H1 (cell line): Measurements from ENCODE around the gene UBE2E3. TPM values are rescaled to one million over a fixed set of nuclear protein-coding genes. Genes with fewer than 3 reads are reported as not detected.

Experiments
- CTCF ChIA-PET: fragments of 300-600 bp; sonication (Branson Sonifier 250); formaldehyde crosslinking; loops from one replicate; lab custom pipeline; 2021; ENCODE audit not compliant: partially characterized antibody; lab: Charles Lee
- POLR2A ChIA-PET: fragments of 300-600 bp; sonication (Branson Sonifier 250); formaldehyde crosslinking; loops from one replicate; lab custom pipeline; 2021; ENCODE audit warnings: inconsistent platforms; ENCODE audit not compliant: partially characterized antibody; lab: Charles Lee
- DNase-seq, 2 experiments: peaks; one replicate each; pipeline versions ENCODE4 v3.0.0 to v3.0.0-alpha.2; 2010 to 2022; ENCODE audit warnings: low spot score in 2 of 2, low read depth in 1 of 2, mixed read lengths in 1 of 2
- FAIRE-seq: peaks from 2 replicates; lab custom pipeline; 2011; peaks lifted over from hg19 to GRCh38; lab: Jason Lieb, UNC
- H2AFZ ChIP-seq: 2 replicates; pipeline ENCODE4 v1.8.1; 2012; ENCODE audit warnings: low read length, inconsistent platforms
- H2AK5ac ChIP-seq: 2 replicates; pipeline ENCODE4 v1.6.1; 2013; ENCODE audit warnings: low read depth, low read length
- H2BK120ac ChIP-seq: replicated peaks from 2 replicates; pipeline ENCODE3; 2013; ENCODE audit warnings: low read depth, low read length, inconsistent platforms
- H2BK12ac ChIP-seq: 2 replicates; pipeline ENCODE4 v1.6.1; 2013; ENCODE audit warnings: low read depth, low read length
- H2BK15ac ChIP-seq: 2 replicates; pipeline ENCODE4 v1.6.1; 2013; ENCODE audit warnings: low read length
- H2BK20ac ChIP-seq: 2 replicates; pipeline ENCODE4 v1.6.1; 2013; ENCODE audit warnings: low read length
- H2BK5ac ChIP-seq: 2 replicates; pipeline ENCODE4 v1.6.1; 2013; ENCODE audit warnings: low read depth, low read length
- H3K14ac ChIP-seq: 2 replicates; pipeline ENCODE4 v1.6.1; 2013; ENCODE audit warnings: inconsistent platforms; ENCODE audit not compliant: insufficient read length
- H3K18ac ChIP-seq: 2 replicates; pipeline ENCODE4 v1.6.1; 2013; ENCODE audit warnings: low read length; ENCODE audit errors: extremely low read depth
- H3K23ac ChIP-seq: 2 replicates; pipeline ENCODE4 v1.6.1; 2013; ENCODE audit warnings: inconsistent platforms; ENCODE audit not compliant: insufficient read length
- H3K23me2 ChIP-seq: 2 replicates; pipeline ENCODE4 v1.6.1; 2013; ENCODE audit warnings: low read depth, low read length
- H3K27ac ChIP-seq: 2 replicates; pipeline ENCODE4 v1.6.1; 2011; ENCODE audit warnings: low read depth, low read length, inconsistent platforms
- H3K27me3 ChIP-seq, 4 experiments: replicated peaks in 1 of 4; 1 replicate in 1 of 4; 2 replicates in 3 of 4; pipeline versions ENCODE4 v1.6.1 to v1.8.1; 2011 to 2013; ENCODE audit warnings: low read length in 3 of 4, mild to moderate bottlenecking in 3 of 4, inconsistent platforms in 2 of 4, mixed read lengths in 2 of 4, moderate library complexity in 1 of 4; ENCODE audit not compliant: control insufficient read depth in 3 of 4, insufficient read depth in 3 of 4; ENCODE audit errors: extremely low read depth in 1 of 4
- H3K36me3 ChIP-seq, 4 experiments: 2 replicates each; pipeline versions ENCODE4 v1.6.1 to v1.8.1; 2011 to 2013; ENCODE audit warnings: mild to moderate bottlenecking in 4 of 4, low read length in 3 of 4, moderate library complexity in 2 of 4, control low read depth in 1 of 4, inconsistent platforms in 1 of 4; ENCODE audit not compliant: insufficient read depth in 4 of 4, control insufficient read depth in 2 of 4
- H3K4ac ChIP-seq: replicated peaks from 2 replicates; pipeline ENCODE3; 2013; ENCODE audit warnings: low read length, low read depth, mixed read lengths, inconsistent platforms; ENCODE audit not compliant: insufficient read length
- H3K4me1 ChIP-seq, 4 experiments: replicated peaks in 1 of 4; 1 replicate in 1 of 4; 2 replicates in 3 of 4; pipeline versions ENCODE4 v1.6.1 to v1.8.1; 2011 to 2013; ENCODE audit warnings: low read length in 3 of 4, inconsistent platforms in 2 of 4, mixed read lengths in 1 of 4; ENCODE audit not compliant: insufficient read depth in 4 of 4, control insufficient read depth in 3 of 4
- H3K4me2 ChIP-seq, 2 experiments: 2 replicates each; pipeline versions ENCODE4 v1.6.1 to v1.8.1; 2011 to 2013; ENCODE audit warnings: low read depth in 2 of 2, low read length in 2 of 2, control low read depth in 1 of 2, inconsistent platforms in 1 of 2, mild to moderate bottlenecking in 1 of 2; ENCODE audit not compliant: insufficient read depth in 1 of 2
- H3K4me3 ChIP-seq, 4 experiments: fragments of 200-600, 300-600 bp in 1 of 4; sonication (generic), shearing (Covaris generic), sonication (Bioruptor Twin) in 1 of 4; 2 replicates each; pipeline versions ENCODE4 v1.5.1 to v1.8.1; 2011 to 2016; ENCODE audit warnings: low read length in 4 of 4, low read depth in 3 of 4, control low read depth in 2 of 4, inconsistent platforms in 2 of 4, mild to moderate bottlenecking in 2 of 4, mixed read lengths in 1 of 4, moderate library complexity in 1 of 4; ENCODE audit not compliant: insufficient read depth in 2 of 4; ENCODE audit errors: extremely low read depth in 1 of 4
- H3K56ac ChIP-seq: replicated peaks from 2 replicates; pipeline ENCODE3; 2013; ENCODE audit warnings: low read depth, mild to moderate bottlenecking, mixed read lengths, low read length, inconsistent platforms; ENCODE audit not compliant: insufficient read length
- H3K79me1 ChIP-seq: 2 replicates; pipeline ENCODE4 v1.6.1; 2013; ENCODE audit warnings: low read depth, low read length, control low read depth
- H3K79me2 ChIP-seq, 2 experiments: 2 replicates each; pipeline versions ENCODE4 v1.6.1 to v1.8.1; 2012 to 2013; ENCODE audit warnings: low read length in 2 of 2, mild to moderate bottlenecking in 2 of 2, inconsistent platforms in 1 of 2; ENCODE audit not compliant: insufficient read depth in 2 of 2, control insufficient read depth in 1 of 2
- H3K9ac ChIP-seq, 4 experiments: replicated peaks in 1 of 4; 1 replicate in 1 of 4; 2 replicates in 3 of 4; pipeline versions ENCODE4 v1.6.1 to v1.8.1; 2011 to 2013; ENCODE audit warnings: low read depth in 3 of 4, low read length in 3 of 4, control low read depth in 2 of 4, mild to moderate bottlenecking in 2 of 4, moderate library complexity in 2 of 4, inconsistent platforms in 1 of 4; ENCODE audit errors: extremely low read depth in 1 of 4
- H3K9me3 ChIP-seq, 2 experiments: 2 replicates each; pipeline versions ENCODE4 v1.6.1 to v1.8.1; 2012 to 2013; ENCODE audit warnings: mild to moderate bottlenecking in 2 of 2, moderate library complexity in 2 of 2, control low read depth in 1 of 2, inconsistent platforms in 1 of 2, low read depth in 1 of 2, low read length in 1 of 2, mixed read lengths in 1 of 2; ENCODE audit not compliant: insufficient read depth in 2 of 2
- H4K20me1 ChIP-seq, 2 experiments: replicated peaks in 1 of 2; 2 replicates each; pipeline versions ENCODE3 to v1.8.1; 2011 to 2013; ENCODE audit warnings: inconsistent platforms in 2 of 2, low read length in 2 of 2, mild to moderate bottlenecking in 1 of 2; ENCODE audit not compliant: insufficient read depth in 2 of 2, control insufficient read depth in 1 of 2
- H4K5ac ChIP-seq: 2 replicates; pipeline ENCODE4 v1.6.1; 2013; ENCODE audit warnings: low read length, low read depth, mixed read lengths, inconsistent platforms; ENCODE audit not compliant: insufficient read length
- H4K8ac ChIP-seq: 2 replicates; pipeline ENCODE4 v1.8.0; 2013; ENCODE audit warnings: mild to moderate bottlenecking, moderate library complexity, low read length, inconsistent platforms; ENCODE audit not compliant: insufficient read depth; ENCODE audit errors: extremely low read depth
- H4K91ac ChIP-seq: replicated peaks from 2 replicates; pipeline ENCODE3; 2013; ENCODE audit warnings: low read length, mixed read lengths, inconsistent platforms; ENCODE audit not compliant: insufficient read length
- ZNF274 ChIP-seq: IDR thresholded peaks from 2 replicates; pipeline ENCODE4 v1.7.0; 2012; ENCODE audit warnings: low read length, borderline replicate concordance; ENCODE audit errors: extremely low read depth
- WGBS, 2 experiments: shearing (Covaris generic) in 1 of 2; methylation state at CpG; one replicate each; pipeline versions ENCODE4 v1.1.6 to v1.1.7; 2013 to 2015; ENCODE audit warnings: low lambda C conversion rate in 2 of 2, mixed read lengths in 2 of 2, inconsistent platforms in 1 of 2, low coverage in 1 of 2, missing lambda C conversion rate in 1 of 2; ENCODE audit not compliant: insufficient replicate concordance in 2 of 2, insufficient coverage in 1 of 2, insufficient read length in 1 of 2; ENCODE audit errors: extremely low coverage in 1 of 2, missing lambda C conversion rate in 1 of 2; 5-methylcytosine and 5-hydroxymethylcytosine counted together
- polyA plus RNA-seq, 7 experiments: library from polyadenylated mRNA; depleted of rRNA in 3 of 7; stranded (reverse) in 5 of 7; unstranded in 2 of 7; fragments of >200 nt in 5 of 7; fragments of 200-250 nt in 2 of 7; gene quantifications; 1 replicate in 5 of 7; 2 replicates in 1 of 7; 4 replicates in 1 of 7; pipeline versions ENCODE4 v1.2.1 to v1.2.3, GENCODE V29; 2011 to 2013; ENCODE audit warnings: missing spikeins in 2 of 7, mixed read lengths in 2 of 7
- total RNA-seq: library from RNA; stranded (reverse); fragmentation: NEBNext Ultra II Directional; extraction: Animal tissue kit (Norgen Biotek cat#: 25700); gene quantifications from 2 replicates; pipeline ENCODE4 v1.2.1, GENCODE V29; 2021

The UBE2E3 gene
- total and polyA plus RNA-seq, 2 of the 8 experiments (the other 6 are each of a cell fraction or from before 2014, with no cell fraction given), result 106 to 132 TPM

DNA sequence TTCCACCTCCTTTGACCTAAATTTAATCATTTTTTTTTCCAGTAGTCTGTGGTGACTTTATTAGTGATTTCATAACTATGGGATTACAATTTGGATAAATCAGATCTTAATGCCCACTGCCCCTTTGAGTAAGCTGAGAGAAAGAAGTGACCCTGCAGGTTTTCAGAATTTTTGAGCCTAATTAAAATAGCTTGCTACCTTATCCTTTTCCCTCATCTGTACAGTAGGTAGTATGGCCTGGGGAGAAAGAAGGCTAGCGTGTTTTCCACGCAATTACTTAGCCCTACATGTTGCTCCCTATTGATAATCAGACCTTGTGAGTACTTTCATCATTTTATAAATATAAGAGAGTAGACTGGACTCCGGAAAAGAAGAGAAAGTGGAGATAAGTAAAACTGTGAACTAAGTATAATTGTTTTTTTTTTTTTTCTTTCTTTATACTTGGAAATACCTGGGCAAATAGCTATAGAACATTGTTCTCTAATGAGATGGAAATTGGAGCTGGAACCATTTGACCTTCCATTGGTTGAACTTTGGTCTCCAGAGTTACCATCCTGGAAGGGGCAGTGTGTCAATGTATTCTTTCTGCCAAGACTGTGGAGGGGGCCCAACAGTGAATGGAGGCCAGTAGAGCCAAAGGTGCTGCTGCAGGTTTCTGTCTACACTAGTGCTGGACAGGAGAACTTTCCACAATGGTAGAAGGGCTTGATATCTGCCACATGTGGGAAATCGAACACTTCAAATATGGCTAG lies 26.9 kb downstream of the UBE2E3 start:
- Histone ChIP-seq H3K4ac (no peak overlapping the region), H3K27ac (no peak overlapping the region), H3K56ac (no peak overlapping the region), H3K23me2 (no peaks in the 10 kb centered on the region), H3K9ac (no peak overlapping the region), H4K8ac (no peak overlapping the region), H2AK5ac (no peak overlapping the region), H4K91ac (no peak overlapping the region), H3K14ac (no peak overlapping the region), H3K36me3 (no peaks in the 10 kb centered on the region), H3K23ac (no peak overlapping the region), H3K9me3 (no peaks in the 10 kb centered on the region), H2AFZ (no peak overlapping the region), H3K4me2 (no peak overlapping the region), H3K79me1 (peaks cover 5% of the 10 kb centered on the region), H4K5ac (no peak overlapping the region), H3K4me1 (no peaks in the 10 kb centered on the region; a peak in 2 of 7 replicates), H2BK5ac (no peak overlapping the region), H2BK20ac (no peak overlapping the region), H4K20me1 (peaks cover 0 to 4% of the 10 kb centered on the region in 2 experiments), H3K79me2 (peaks cover 0 to 100% of the 10 kb centered on the region in 2 experiments; a peak in 3 of 4 replicates), H3K4me3 (no peak overlapping the region), H3K27me3 (no peaks in the 10 kb centered on the region), H2BK15ac (no peak overlapping the region), H2BK12ac (no peak overlapping the region), H2BK120ac (no peak overlapping the region), H3K18ac (no peak overlapping the region)
- DNase-seq, result no peak
- WGBS, 2 experiments, result 77% methylated on average over 4 of the region's 4 CpGs; no CpG with 5 or more reads in 1 of the 2 experiments
- FAIRE-seq, result no peak
- CTCF ChIA-PET, result no interaction called here
- POLR2A ChIA-PET, result interaction anchor here (1.1 to 1.2 kb wide), 2 partner anchors 12 to 15 kb away, joined by 3 to 4 read pairs; no protein-coding TSS in a partner anchor
- TF ChIP-seq ZNF274, result no peak
